GM06990 (cell line): Measurements from ENCODE around the gene SGIP1.

ENCODE experiments used
- DNase-seq: peaks from one replicate; pipeline ENCODE4 v3.0.0-alpha.2; 2011; ENCODE audit not compliant: insufficient read length; ENCODE audit errors: extremely low read depth
- H3K27me3 ChIP-seq: replicated peaks from 2 replicates; pipeline ENCODE4 v1.6.0; 2011; ENCODE audit warnings: low read length; ENCODE audit not compliant: control insufficient read depth, insufficient read depth
- H3K36me3 ChIP-seq: 2 replicates; pipeline ENCODE4 v1.5.1; 2011; ENCODE audit warnings: low read length; ENCODE audit not compliant: control insufficient read depth, insufficient read depth
- H3K4me3 ChIP-seq: replicated peaks from 2 replicates; pipeline ENCODE4 v1.5.1; 2011; ENCODE audit warnings: low read depth, mild to moderate bottlenecking, control low read depth, low read length
- CTCF ChIP-seq: IDR thresholded peaks from 2 replicates; pipeline ENCODE4 v1.5.1; 2011; ENCODE audit warnings: low read length, control low read depth, mild to moderate bottlenecking, inconsistent platforms; ENCODE audit not compliant: insufficient read depth, poor library complexity, severe bottlenecking

Gene SGIP1

GRCh38 chr1:66557157-66557556 lies 23.2 kb downstream of the SGIP1 start:
- Histone ChIP-seq H3K36me3 (no peaks in the 10 kb centered on the region), H3K4me3 (no peak overlapping the region), H3K27me3 (no peaks in the 10 kb centered on the region)
- TF ChIP-seq CTCF = no peak
- no peak for DNase-seq

GRCh38 chr1:66559517-66559916 lies 25.6 kb downstream of the SGIP1 start:
- no peak for TF ChIP-seq CTCF
- H3K36me3 ChIP-seq = no peaks in the 10 kb centered on the region
- DNase-seq = no peak
- no peak overlapping the region for H3K4me3 ChIP-seq
- H3K27me3 ChIP-seq = no peaks in the 10 kb centered on the region

- H3K36me3 ChIP-seq = no peaks in the 10 kb centered on the region
- H3K27me3 ChIP-seq = no peaks in the 10 kb centered on the region
- no peak for TF ChIP-seq CTCF
- no peak overlapping the region for H3K4me3 ChIP-seq
- DNase-seq = no peak
Observed at GRCh38 chr1:66562561-66562960, 28.6 kb downstream of the SGIP1 start.

- Histone ChIP-seq H3K27me3 (no peaks in the 10 kb centered on the region), H3K36me3 (no peaks in the 10 kb centered on the region), H3K4me3 (no peak overlapping the region)
- TF ChIP-seq CTCF = no peak
- no peak for DNase-seq
Observed at GRCh38 chr1:66563094-66563800, 29.3 kb downstream of the SGIP1 start.

- no peak for TF ChIP-seq CTCF
- Histone ChIP-seq H3K4me3 (no peak overlapping the region), H3K36me3 (no peaks in the 10 kb centered on the region), H3K27me3 (no peaks in the 10 kb centered on the region)
- DNase-seq = no peak
Observed at GRCh38 chr1:66563941-66564630, 30.1 kb downstream of the SGIP1 start.
